ENCODE results near the gene CYP3A5. TPM values are rescaled to one million over a fixed set of nuclear protein-coding genes. Genes with fewer than 3 reads are reported as not detected.

CYP3A5 gene
- total and polyA plus RNA-seq, 2 of the 13 experiments (the other 11 are each of a cell fraction or from before 2014, with no cell fraction given): 5.7 to 9.3 TPM

GRCh38 chr7:99625961-99626360 lies 53.8 kb downstream of the CYP3A5 start:
- no TSS peak for BruUV-seq (replicated peaks)
- H3K9me3 ChIP-seq (ENCODE audit: low read length): no peaks in the 10 kb centered on the region
- no peak overlapping the region for H3K27ac ChIP-seq (ENCODE audit: extremely low read length, insufficient read depth, low read length)
- ATAC-seq: no peak
- ChIA-PET CTCF (ENCODE audit: low intra/inter-chr PET ratio, low total read pairs) (no interaction called here), POLR2A (no interaction called here)
- H3K4me3 ChIP-seq (replicated peaks in 1 of 3; ENCODE audit: insufficient read depth in 1 of 3, low read depth in 2 of 3, low read length in 3 of 3): no peak overlapping the region
- 100% methylated on average over 4 of the region's 4 CpGs for WGBS (ENCODE audit: low lambda C conversion rate)
- H3K36me3 ChIP-seq (replicated peaks in 1 of 2; ENCODE audit: control insufficient read depth in 1 of 2, insufficient read depth in 2 of 2, low read length in 2 of 2): peaks cover 47 to 96% of the 10 kb centered on the region in 2 experiments
- no peak overlapping the region for H3K4me2 ChIP-seq (ENCODE audit: low read depth, low read length)
- H3K9ac ChIP-seq (ENCODE audit: insufficient read depth, low read depth, low read length): no peak overlapping the region
- DNase-seq (ENCODE audit: low spot score): no peak
- no peaks in the 10 kb centered on the region for H3K27me3 ChIP-seq (ENCODE audit: control insufficient read depth in 1 of 2, insufficient read depth in 2 of 2, low read length in 2 of 2)
- in situ Hi-C loops (cut with HindIII; ENCODE audit: extremely low pct_ligation_motif_present, low pct_unique_long_range_greater_than_20kb): no loop called here
- H3K4me1 ChIP-seq (ENCODE audit: insufficient read depth, low read length): peaks cover 3% of the 10 kb centered on the region; the same call in 1 of the 2 replicates
- no peaks in the 10 kb centered on the region for H3K79me2 ChIP-seq (ENCODE audit: insufficient read depth, low read length)
- H4K20me1 ChIP-seq (ENCODE audit: insufficient read depth, low read length): no peaks in the 10 kb centered on the region
- H2AFZ ChIP-seq (ENCODE audit: low read length): no peak overlapping the region
- TF ChIP-seq THAP8 (CRISPR knock-in tag; IDR thresholded peaks at IDR 0.05; ENCODE audit: borderline replicate concordance) (no peak), ZNF451 (CRISPR knock-in tag; IDR thresholded peaks at IDR 0.05) (no peak), ZNF256 (CRISPR knock-in tag; conservative IDR thresholded peaks at IDR 0.05) (no peak), CHD2 (IDR thresholded peaks at IDR 0.05; ENCODE audit: low read depth, low read length) (no peak), ZNF274 (CRISPR knock-in tag; IDR thresholded peaks at IDR 0.05) (no peak), EP300 (IDR thresholded peaks at IDR 0.05; ENCODE audit: low read depth in 2 of 2, low read length in 2 of 2) (no peak), EP300 (CRISPR knock-in tag; IDR thresholded peaks at IDR 0.05; ENCODE audit: borderline replicate concordance) (no peak), DBP (CRISPR knock-in tag; IDR thresholded peaks at IDR 0.05; ENCODE audit: not compliant biosample characterization) (no peak), ZNF430 (CRISPR knock-in tag; IDR thresholded peaks at IDR 0.05) (no peak), XRCC5 (optimal IDR thresholded peaks at IDR 0.05; ENCODE audit: low read length) (no peak), ZNF331 (CRISPR knock-in tag; IDR thresholded peaks at IDR 0.05) (no peak)
- TF ChIP-seq, protein P1, sequence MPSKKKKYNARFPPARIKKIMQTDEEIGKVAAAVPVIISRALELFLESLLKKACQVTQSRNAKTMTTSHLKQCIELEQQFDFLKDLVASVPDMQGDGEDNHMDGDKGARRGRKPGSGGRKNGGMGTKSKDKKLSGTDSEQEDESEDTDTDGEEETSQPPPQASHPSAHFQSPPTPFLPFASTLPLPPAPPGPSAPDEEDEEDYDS (CRISPR knock-in tag; IDR thresholded peaks at IDR 0.05): no peak
- TF ChIP-seq, protein P2, sequence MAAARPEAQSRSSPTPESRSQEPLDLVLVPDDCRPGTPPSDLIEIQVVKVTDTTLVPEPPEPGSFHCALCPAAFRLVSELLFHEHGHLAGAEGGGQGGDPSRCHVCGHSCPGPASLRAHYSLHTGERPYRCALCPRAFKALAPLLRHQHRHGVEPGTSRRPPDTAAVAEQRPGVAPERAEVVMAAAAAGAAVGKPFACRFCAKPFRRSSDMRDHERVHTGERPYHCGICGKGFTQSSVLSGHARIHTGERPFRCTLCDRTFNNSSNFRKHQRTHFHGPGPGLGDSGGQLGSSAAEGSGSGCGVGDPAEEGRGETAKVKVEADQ (CRISPR knock-in tag; IDR thresholded peaks at IDR 0.05; ENCODE audit: borderline replicate concordance): no peak
- TF ChIP-seq, protein P3, sequence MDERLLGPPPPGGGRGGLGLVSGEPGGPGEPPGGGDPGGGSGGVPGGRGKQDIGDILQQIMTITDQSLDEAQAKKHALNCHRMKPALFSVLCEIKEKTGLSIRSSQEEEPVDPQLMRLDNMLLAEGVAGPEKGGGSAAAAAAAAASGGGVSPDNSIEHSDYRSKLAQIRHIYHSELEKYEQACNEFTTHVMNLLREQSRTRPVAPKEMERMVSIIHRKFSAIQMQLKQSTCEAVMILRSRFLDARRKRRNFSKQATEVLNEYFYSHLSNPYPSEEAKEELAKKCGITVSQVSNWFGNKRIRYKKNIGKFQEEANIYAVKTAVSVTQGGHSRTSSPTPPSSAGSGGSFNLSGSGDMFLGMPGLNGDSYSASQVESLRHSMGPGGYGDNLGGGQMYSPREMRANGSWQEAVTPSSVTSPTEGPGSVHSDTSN (CRISPR knock-in tag; IDR thresholded peaks at IDR 0.05): no peak
- FAIRE-seq: no peak
- intact Hi-C loops (cut with micrococcal nuclease; ENCODE audit: unreplicated experiment): no loop called here

Measured in HepG2 (cell line).